Astrocyte (in vitro differentiated cells and primary cell): ENCODE measurements around the gene COQ8A.

Source experiments
- EZH2 ChIP-seq: IDR thresholded peaks from 2 replicates; pipeline ENCODE4 v1.6.1; 2012; ENCODE audit warnings: mild to moderate bottlenecking, low read length, inconsistent platforms; ENCODE audit not compliant: insufficient read depth
- TF ChIP-seq, protein P1 (sequence below): IDR thresholded peaks from 2 replicates; pipeline ENCODE4 v1.5.1; 2011; ENCODE audit warnings: low read depth, mild to moderate bottlenecking, inconsistent platforms, low read length, moderate library complexity; ENCODE audit not compliant: insufficient read depth

DNA sequence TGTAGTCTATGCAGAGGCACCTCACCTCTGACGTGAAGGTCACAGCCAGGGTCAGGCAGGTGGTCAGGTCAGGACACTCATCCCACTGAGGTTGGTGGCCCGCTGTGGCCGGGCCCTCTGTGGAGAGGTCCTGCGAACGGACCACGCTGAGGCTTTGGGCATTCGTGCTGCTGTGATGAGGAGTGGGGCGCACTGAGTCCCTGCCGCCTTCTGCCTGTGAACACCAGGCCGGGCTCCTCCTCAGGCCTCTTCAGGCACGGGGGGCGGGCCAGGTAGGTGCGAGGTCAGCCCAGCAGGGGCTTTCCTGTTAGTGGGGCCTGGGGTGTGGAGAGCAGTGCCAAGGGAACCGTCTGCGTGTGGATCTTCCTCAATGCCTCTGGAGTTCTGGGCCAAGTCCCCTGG is 39.0 kb downstream of the COQ8A start:
- TF ChIP-seq, protein P1, sequence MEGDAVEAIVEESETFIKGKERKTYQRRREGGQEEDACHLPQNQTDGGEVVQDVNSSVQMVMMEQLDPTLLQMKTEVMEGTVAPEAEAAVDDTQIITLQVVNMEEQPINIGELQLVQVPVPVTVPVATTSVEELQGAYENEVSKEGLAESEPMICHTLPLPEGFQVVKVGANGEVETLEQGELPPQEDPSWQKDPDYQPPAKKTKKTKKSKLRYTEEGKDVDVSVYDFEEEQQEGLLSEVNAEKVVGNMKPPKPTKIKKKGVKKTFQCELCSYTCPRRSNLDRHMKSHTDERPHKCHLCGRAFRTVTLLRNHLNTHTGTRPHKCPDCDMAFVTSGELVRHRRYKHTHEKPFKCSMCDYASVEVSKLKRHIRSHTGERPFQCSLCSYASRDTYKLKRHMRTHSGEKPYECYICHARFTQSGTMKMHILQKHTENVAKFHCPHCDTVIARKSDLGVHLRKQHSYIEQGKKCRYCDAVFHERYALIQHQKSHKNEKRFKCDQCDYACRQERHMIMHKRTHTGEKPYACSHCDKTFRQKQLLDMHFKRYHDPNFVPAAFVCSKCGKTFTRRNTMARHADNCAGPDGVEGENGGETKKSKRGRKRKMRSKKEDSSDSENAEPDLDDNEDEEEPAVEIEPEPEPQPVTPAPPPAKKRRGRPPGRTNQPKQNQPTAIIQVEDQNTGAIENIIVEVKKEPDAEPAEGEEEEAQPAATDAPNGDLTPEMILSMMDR: no peak
- no peak for TF ChIP-seq EZH2
